ENCODE measurements around the gene ABI3BP.

DNA sequence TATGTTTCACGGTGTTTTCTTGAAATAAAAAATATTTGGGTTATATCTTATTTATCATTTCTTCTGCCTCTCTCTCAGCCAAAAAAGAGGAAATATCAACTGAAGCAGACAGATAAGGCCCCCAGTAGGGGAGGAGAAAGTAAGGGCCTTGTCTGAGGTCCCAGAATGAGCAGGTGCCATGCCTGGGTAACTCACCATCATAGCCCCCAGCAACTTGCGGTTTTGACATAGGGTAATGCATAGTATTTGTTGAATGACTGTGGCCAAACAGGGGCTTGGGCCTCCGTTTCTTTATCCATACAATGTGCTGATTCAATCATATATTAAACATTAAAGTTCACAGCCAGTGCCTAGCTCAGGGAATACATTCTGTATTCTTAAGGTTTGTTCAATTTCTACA, 119.6 kb downstream of the ABI3BP start:
- no peak for TF ChIP-seq CTCF (IDR thresholded peaks at IDR 0.05; ENCODE audit: low read length)
- no peak for TF ChIP-seq EZH2 (IDR thresholded peaks at IDR 0.05; ENCODE audit: borderline replicate concordance, low read length)

Measured in OCI-LY1 (cell line).